Upper lobe of left lung (tissue), 4 donors: Measurements from ENCODE around the gene ZDHHC9.

ENCODE experiments used
- EP300 ChIP-seq, 4 donors: sonication (generic); formaldehyde crosslinking; IDR thresholded peaks; one replicate each; pipeline ENCODE4 v1.5.1; 2017; ENCODE audit warnings: antibody characterized with exemption in 4 of 4, control low read depth in 2 of 4
- POLR2A ChIP-seq, 4 donors: fragments of 450-650 bp; IDR thresholded peaks; one replicate each; pipeline ENCODE4 v1.5.1; 2016 to 2017; ENCODE audit warnings: antibody characterized with exemption in 4 of 4, mild to moderate bottlenecking in 2 of 4
- POLR2AphosphoS5 ChIP-seq, 2 donors: sonication (generic); formaldehyde crosslinking; IDR thresholded peaks; one replicate each; pipeline ENCODE4 v1.5.1; 2017; ENCODE audit warnings: antibody characterized with exemption in 2 of 2
- TF ChIP-seq, protein P1 (sequence below), 6 experiments: fragments of 450-650 bp in 4 of 6; fragments of 200-600 bp in 2 of 6; sonication (generic) in 2 of 6; IDR thresholded peaks; one replicate each; pipeline ENCODE4 v1.5.1; 2016 to 2019; ENCODE audit warnings: antibody characterized with exemption in 6 of 6

DNA sequence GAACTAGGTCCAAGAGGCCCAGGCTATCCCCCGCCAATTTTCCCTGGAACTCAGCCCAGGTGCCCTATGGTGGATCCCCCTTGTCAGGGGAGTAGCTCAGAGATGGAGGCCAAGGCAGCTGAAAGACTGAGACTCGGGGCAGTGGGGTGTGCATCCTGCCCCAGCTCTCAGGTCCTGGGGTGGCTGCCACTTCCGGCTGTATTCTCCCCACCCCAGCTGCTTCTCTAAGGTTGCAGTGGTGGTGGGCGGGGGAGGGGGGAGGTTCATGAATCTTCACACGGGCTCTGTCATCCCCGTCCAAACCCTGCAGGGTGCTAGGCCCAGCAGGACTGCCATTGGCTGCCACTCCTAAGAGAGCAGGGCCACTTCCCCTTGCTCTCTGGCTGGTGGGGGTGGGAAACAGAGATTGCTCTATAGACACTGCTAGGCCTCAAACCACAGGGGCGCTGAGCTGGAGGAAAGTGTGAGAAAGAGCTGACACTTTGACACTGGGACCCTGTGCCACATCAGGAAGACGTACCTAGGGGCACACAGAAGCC is 62.5 kb downstream of the ZDHHC9 start:
- TF ChIP-seq, protein P1, sequence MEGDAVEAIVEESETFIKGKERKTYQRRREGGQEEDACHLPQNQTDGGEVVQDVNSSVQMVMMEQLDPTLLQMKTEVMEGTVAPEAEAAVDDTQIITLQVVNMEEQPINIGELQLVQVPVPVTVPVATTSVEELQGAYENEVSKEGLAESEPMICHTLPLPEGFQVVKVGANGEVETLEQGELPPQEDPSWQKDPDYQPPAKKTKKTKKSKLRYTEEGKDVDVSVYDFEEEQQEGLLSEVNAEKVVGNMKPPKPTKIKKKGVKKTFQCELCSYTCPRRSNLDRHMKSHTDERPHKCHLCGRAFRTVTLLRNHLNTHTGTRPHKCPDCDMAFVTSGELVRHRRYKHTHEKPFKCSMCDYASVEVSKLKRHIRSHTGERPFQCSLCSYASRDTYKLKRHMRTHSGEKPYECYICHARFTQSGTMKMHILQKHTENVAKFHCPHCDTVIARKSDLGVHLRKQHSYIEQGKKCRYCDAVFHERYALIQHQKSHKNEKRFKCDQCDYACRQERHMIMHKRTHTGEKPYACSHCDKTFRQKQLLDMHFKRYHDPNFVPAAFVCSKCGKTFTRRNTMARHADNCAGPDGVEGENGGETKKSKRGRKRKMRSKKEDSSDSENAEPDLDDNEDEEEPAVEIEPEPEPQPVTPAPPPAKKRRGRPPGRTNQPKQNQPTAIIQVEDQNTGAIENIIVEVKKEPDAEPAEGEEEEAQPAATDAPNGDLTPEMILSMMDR (IDR thresholded peaks at IDR 0.05), result no peak
- TF ChIP-seq POLR2AphosphoS5 (IDR thresholded peaks at IDR 0.05), result peak in 1 of 2 donors; percentile 12
- TF ChIP-seq EP300 (IDR thresholded peaks at IDR 0.05), result no peak
- peak in 1 of 4 donors; percentile 40 for TF ChIP-seq POLR2A (IDR thresholded peaks at IDR 0.05)
